HEK293T (cell line): ENCODE results near the gene SECISBP2.

Source experiments
- CTCF ChIA-PET: fragments of 350-600 bp; formaldehyde crosslinking; extraction: SDS; loops from one replicate; lab custom pipeline; 2021; ENCODE audit warnings: antibody characterized with exemption, inconsistent platforms; lab: Yijun Ruan, JAX
- POLR2A ChIA-PET: fragments of 350-600 bp; formaldehyde crosslinking; extraction: SDS; loops from one replicate; lab custom pipeline; 2020; ENCODE audit warnings: antibody characterized with exemption, inconsistent platforms; lab: Yijun Ruan, JAX
- DNase-seq: peaks from one replicate; pipeline ENCODE4 v3.0.0; 2012; ENCODE audit warnings: mixed read lengths; ENCODE audit errors: extremely low spot score
- ARNT ChIP-seq: fragments of 450-650 bp; IDR thresholded peaks from 2 replicates; pipeline ENCODE4 v1.6.1; 2017; ENCODE audit warnings: mild to moderate bottlenecking
- BHLHE40 ChIP-seq: fragments of 450-650 bp; IDR thresholded peaks from 2 replicates; pipeline ENCODE4 v1.6.1; 2016; ENCODE audit warnings: mild to moderate bottlenecking, moderate library complexity, borderline replicate concordance
- CTBP1 ChIP-seq: fragments of 450-650 bp; IDR thresholded peaks from 2 replicates; pipeline ENCODE4 v1.6.1; 2016; ENCODE audit warnings: borderline replicate concordance
- ELF4 ChIP-seq: fragments of 450-650 bp; IDR thresholded peaks from 2 replicates; pipeline ENCODE4 v1.6.1; 2017; ENCODE audit warnings: antibody characterized with exemption
- FOXA1 ChIP-seq: fragments of 450-650 bp; IDR thresholded peaks from 2 replicates; pipeline ENCODE4 v1.6.1; 2016; ENCODE audit warnings: mild to moderate bottlenecking
- FOXK2 ChIP-seq: fragments of 450-650 bp; IDR thresholded peaks from 2 replicates; pipeline ENCODE4 v1.6.1; 2016; ENCODE audit warnings: mild to moderate bottlenecking
- FOXM1 ChIP-seq: fragments of 450-650 bp; IDR thresholded peaks from 2 replicates; pipeline ENCODE4 v1.6.1; 2017; ENCODE audit warnings: mild to moderate bottlenecking, borderline replicate concordance
- HDGF ChIP-seq: fragments of 450-650 bp; IDR thresholded peaks from 2 replicates; pipeline ENCODE4 v1.6.1; 2017; ENCODE audit warnings: antibody characterized with exemption, borderline replicate concordance
- L3MBTL2 ChIP-seq: fragments of 450-650 bp; conservative IDR thresholded peaks from 2 replicates; pipeline ENCODE4 v1.6.1; 2016; ENCODE audit warnings: mild to moderate bottlenecking
- LEF1 ChIP-seq: fragments of 450-650 bp; IDR thresholded peaks from 2 replicates; pipeline ENCODE4 v1.6.1; 2017; ENCODE audit warnings: mild to moderate bottlenecking, borderline replicate concordance
- NFRKB ChIP-seq: fragments of 450-650 bp; IDR thresholded peaks from 2 replicates; pipeline ENCODE4 v1.6.1; 2016; ENCODE audit warnings: mild to moderate bottlenecking, moderate library complexity
- PKNOX1 ChIP-seq: fragments of 450-650 bp; IDR thresholded peaks from 2 replicates; pipeline ENCODE4 v1.6.1; 2016
- SP1 ChIP-seq: fragments of 450-650 bp; IDR thresholded peaks from 2 replicates; pipeline ENCODE4 v1.6.1; 2017
- SUZ12 ChIP-seq: fragments of 450-650 bp; IDR thresholded peaks from 2 replicates; pipeline ENCODE4 v1.6.1; 2016; ENCODE audit warnings: mild to moderate bottlenecking
- TARDBP ChIP-seq: fragments of 450-650 bp; IDR thresholded peaks from 2 replicates; pipeline ENCODE4 v1.6.1; 2016
- ZNF384 ChIP-seq: fragments of 450-650 bp; IDR thresholded peaks from 2 replicates; pipeline ENCODE4 v1.6.1; 2016

Gene SECISBP2

GRCh38 chr9:89379031-89379430 is 60.7 kb downstream of the SECISBP2 start:
- POLR2A ChIA-PET, result no interaction called here
- TF ChIP-seq HDGF (no peak), FOXA1 (no peak), ARNT (no peak), CTBP1 (no peak), ZNF384 (no peak)
- no peak for DNase-seq
- CTCF ChIA-PET, result no interaction called here

- TF ChIP-seq LEF1 (no peak), FOXK2 (no peak), ZNF384 (no peak), PKNOX1 (no peak), SUZ12 (no peak), L3MBTL2 (no peak), ARNT (no peak), CTBP1 (no peak)
- ChIA-PET CTCF (interaction anchor here (0.7 kb wide), 1 partner anchor 54 kb away, joined by 3 read pairs; no protein-coding TSS in a partner anchor), POLR2A (no interaction called here)
- DNase-seq, result no peak
These were observed 61.3 kb downstream of the SECISBP2 start for GRCh38 chr9:89379508-89380115.

GRCh38 chr9:89380437-89381307 is 62.4 kb downstream of the SECISBP2 start:
- CTCF ChIA-PET, result no interaction called here
- POLR2A ChIA-PET, result no interaction called here
- no peak for DNase-seq
- TF ChIP-seq SUZ12, result no peak
- TF ChIP-seq SP1, result no peak
- TF ChIP-seq FOXM1, result no peak
- no peak for TF ChIP-seq ZNF384
- TF ChIP-seq NFRKB, result no peak
- no peak for TF ChIP-seq ARNT
- TF ChIP-seq CTBP1, result no peak
- TF ChIP-seq FOXA1, result no peak
- no peak for TF ChIP-seq LEF1
- TF ChIP-seq TARDBP, result no peak
- TF ChIP-seq L3MBTL2, result no peak
- TF ChIP-seq HDGF, result no peak
- no peak for TF ChIP-seq BHLHE40
- TF ChIP-seq FOXK2, result no peak
- TF ChIP-seq ELF4, result no peak
- TF ChIP-seq PKNOX1, result no peak

- no peak for TF ChIP-seq TARDBP
- TF ChIP-seq SUZ12, result no peak
- no peak for TF ChIP-seq FOXA1
- no peak for TF ChIP-seq LEF1
- no peak for TF ChIP-seq CTBP1
- DNase-seq, result no peak
- ChIA-PET CTCF (no interaction called here), POLR2A (no interaction called here)
These were observed 63.0 kb downstream of the SECISBP2 start for GRCh38 chr9:89381308-89381609.

- DNase-seq, result no peak
- ChIA-PET CTCF (no interaction called here), POLR2A (no interaction called here)
- TF ChIP-seq TARDBP (no peak), SP1 (no peak), ELF4 (no peak), PKNOX1 (no peak), L3MBTL2 (no peak), ARNT (no peak), SUZ12 (no peak), HDGF (no peak), BHLHE40 (no peak), FOXK2 (no peak), CTBP1 (no peak), NFRKB (no peak), ZNF384 (no peak), FOXA1 (no peak), LEF1 (no peak), FOXM1 (no peak)
These were observed 64.0 kb downstream of the SECISBP2 start for GRCh38 chr9:89382026-89382986.
